ENCODE data around the gene SLC7A6OS. TPM values are rescaled to one million over a fixed set of nuclear protein-coding genes. Genes with fewer than 3 reads are reported as not detected.

SLC7A6OS gene
- total RNA-seq, 1 donor from 2014 or later, result 18.8 TPM

DNA sequence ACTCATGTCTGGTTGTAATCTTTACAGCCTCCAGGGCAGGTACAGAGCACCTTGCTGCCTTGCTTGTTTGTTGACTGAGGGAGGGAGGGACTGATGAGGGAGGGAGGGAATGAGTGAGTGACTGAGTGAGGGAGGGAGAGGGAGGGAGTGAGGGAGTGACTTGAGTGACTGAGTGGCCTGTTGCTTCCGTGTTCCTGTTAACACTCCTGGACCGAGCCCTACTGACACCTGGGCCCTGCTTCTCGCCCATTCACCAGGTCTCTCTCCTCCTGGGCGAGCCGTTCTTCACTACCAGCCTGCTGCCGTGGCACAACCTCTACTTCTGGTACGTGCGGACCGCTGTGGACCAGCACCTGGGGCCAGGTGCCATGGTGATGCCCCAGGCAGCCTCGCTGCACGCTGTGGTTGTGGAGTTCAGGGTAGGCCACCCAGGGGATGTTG is 41.3 kb upstream of the SLC7A6OS start:
- ATAC-seq, result peak; percentile 88
- H3K9me3 ChIP-seq, result no peaks in the 10 kb centered on the region
- TF ChIP-seq, protein P1, sequence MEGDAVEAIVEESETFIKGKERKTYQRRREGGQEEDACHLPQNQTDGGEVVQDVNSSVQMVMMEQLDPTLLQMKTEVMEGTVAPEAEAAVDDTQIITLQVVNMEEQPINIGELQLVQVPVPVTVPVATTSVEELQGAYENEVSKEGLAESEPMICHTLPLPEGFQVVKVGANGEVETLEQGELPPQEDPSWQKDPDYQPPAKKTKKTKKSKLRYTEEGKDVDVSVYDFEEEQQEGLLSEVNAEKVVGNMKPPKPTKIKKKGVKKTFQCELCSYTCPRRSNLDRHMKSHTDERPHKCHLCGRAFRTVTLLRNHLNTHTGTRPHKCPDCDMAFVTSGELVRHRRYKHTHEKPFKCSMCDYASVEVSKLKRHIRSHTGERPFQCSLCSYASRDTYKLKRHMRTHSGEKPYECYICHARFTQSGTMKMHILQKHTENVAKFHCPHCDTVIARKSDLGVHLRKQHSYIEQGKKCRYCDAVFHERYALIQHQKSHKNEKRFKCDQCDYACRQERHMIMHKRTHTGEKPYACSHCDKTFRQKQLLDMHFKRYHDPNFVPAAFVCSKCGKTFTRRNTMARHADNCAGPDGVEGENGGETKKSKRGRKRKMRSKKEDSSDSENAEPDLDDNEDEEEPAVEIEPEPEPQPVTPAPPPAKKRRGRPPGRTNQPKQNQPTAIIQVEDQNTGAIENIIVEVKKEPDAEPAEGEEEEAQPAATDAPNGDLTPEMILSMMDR (IDR thresholded peaks at IDR 0.05), result no peak
- H3K36me3 ChIP-seq, result peaks cover 87% of the 10 kb centered on the region
- no peak for DNase-seq
- no peak overlapping the region for H3K4me3 ChIP-seq
- H3K27me3 ChIP-seq, result no peaks in the 10 kb centered on the region
- no peak overlapping the region for H3K27ac ChIP-seq
- intact Hi-C loops (cut with DNase I), result no loop called here
- peaks cover 11% of the 10 kb centered on the region for H3K4me1 ChIP-seq

DNA sequence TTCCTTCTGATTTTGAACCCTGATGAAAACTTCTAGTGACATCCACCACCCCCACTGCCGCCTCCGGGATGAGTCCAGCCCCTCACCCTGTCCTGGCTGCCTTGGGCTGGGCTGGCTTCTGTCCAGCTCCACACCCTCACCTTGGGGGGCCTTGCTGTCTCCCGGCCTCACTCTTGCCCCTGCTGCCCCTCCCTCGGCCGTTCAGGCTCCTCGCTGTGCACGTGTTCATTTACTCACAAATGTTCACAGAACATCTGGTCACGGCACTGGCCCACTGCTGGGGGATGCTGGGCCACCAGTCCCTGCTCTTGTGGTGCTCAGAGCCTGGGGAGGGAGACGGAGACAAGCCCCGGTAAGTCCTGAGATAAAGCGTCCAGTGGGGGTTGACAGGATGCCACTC is 40.7 kb upstream of the SLC7A6OS start:
- Histone ChIP-seq H3K27me3 (no peaks in the 10 kb centered on the region), H3K36me3 (peaks cover 84% of the 10 kb centered on the region), H3K27ac (no peak overlapping the region), H3K9me3 (no peaks in the 10 kb centered on the region), H3K4me3 (no peak overlapping the region), H3K4me1 (peaks cover 11% of the 10 kb centered on the region)
- TF ChIP-seq, protein P1 (IDR thresholded peaks at IDR 0.05), result no peak
- DNase-seq (no peak), ATAC-seq (no peak)
- intact Hi-C loops (cut with DNase I), result no loop called here

DNA sequence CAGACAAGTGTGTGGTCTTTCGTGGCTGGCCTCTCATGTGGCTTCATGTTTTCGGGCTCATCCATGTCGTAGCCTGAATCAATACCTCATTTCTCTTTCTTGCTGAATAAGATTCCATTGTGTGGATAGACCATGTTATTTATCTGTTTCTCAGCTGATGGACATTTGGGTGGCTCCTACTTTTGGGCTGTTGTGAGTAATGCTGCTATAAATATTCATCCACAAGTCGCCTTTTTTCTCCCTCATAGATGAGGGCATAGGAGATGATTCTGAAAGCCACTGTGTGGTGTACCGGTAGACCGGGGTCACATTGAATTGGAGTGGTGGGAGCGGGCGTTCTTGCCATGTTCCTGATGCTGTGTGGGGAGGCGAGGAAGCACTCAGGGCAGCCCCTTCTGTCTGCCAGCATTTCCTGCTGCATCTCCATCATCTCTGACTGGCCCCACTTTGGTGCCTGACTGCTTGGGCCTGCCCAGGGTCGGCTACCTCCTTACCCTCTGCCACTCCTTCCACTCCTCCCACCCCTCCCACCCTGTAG is 40.1 kb upstream of the SLC7A6OS start:
- Histone ChIP-seq H3K9me3 (no peaks in the 10 kb centered on the region), H3K27me3 (no peaks in the 10 kb centered on the region), H3K36me3 (peaks cover 84% of the 10 kb centered on the region), H3K4me1 (peaks cover 8% of the 10 kb centered on the region), H3K27ac (no peak overlapping the region), H3K4me3 (no peak overlapping the region)
- intact Hi-C loops (cut with DNase I), result no loop called here
- TF ChIP-seq, protein P1 (IDR thresholded peaks at IDR 0.05), result no peak
- ATAC-seq (no peak), DNase-seq (no peak)

DNA sequence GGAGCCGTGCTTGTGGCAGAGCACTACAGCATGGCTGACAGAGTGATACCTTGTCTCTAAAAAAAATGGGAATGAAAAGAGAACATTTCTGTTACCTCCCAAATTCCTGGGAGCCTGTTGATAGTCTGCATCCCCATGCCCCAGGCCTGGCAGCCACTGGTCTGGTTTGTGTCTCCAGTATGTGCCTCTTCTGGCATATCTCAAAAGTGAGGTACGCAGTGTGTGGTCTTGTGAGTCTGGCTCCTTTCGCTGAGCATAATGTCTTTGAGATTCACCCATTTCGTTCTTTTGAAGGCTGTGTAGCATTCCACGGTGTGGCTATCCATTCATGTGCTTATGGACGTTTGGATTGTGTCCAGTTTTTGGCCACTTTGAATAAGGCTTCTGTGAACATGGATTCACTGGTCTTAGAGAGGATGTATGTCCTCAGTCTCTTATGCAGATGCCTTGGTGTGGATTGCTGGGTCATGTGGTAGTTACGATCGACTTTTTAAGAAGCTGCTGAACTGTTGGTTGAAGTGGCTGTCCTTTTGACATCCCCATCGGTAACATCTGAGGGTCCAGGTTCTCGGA is 39.2 kb upstream of the SLC7A6OS start:
- no peak for ATAC-seq
- DNase-seq, result no peak
- Histone ChIP-seq H3K27me3 (no peaks in the 10 kb centered on the region), H3K27ac (no peak overlapping the region), H3K9me3 (no peaks in the 10 kb centered on the region), H3K4me3 (no peak overlapping the region), H3K36me3 (peaks cover 87% of the 10 kb centered on the region), H3K4me1 (peaks cover 4% of the 10 kb centered on the region)
- intact Hi-C loops (cut with DNase I), result no loop called here
- TF ChIP-seq, protein P1 (IDR thresholded peaks at IDR 0.05), result no peak

DNA sequence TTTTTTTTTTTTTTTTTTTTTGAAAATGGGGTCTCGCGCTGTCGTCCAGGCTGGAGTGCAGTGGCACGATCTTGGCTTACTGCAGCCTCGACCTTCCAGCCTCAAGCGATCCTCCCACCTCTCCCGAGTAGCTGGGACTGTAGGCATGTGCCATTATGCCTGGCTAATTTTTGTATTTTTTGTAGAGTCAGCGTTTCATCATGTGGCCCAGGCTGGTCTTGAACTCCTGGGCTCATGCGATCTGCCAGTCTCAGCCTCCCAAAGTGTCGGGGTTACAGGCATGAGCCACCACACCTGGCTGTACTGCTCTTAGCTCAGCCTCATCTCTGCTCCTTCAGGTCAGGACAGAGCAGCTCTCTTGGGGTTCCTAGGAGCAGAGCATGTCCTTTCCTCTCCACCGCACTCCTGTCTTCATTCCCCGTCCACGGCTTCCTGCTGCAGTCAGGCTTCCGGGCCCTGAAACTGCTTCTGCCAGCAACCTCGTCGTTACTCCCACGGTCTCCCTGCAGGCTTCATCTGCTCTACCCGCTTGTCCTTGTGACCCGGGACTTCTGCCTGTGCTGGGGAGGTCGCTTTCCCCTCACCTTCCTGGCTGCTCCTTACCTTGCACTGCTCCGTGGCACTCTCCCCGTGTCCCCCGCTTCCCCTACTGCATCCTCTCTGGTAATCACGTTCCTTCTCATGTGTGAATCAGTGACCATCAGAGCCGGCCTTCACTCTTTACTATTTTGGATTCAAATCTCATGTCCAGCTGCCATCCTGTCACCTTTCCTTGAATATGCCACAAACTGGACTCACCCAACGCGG is 38.1 kb upstream of the SLC7A6OS start:
- Histone ChIP-seq H3K27ac (no peak overlapping the region), H3K36me3 (peaks cover 77% of the 10 kb centered on the region), H3K27me3 (no peaks in the 10 kb centered on the region), H3K4me1 (peaks cover 4% of the 10 kb centered on the region), H3K9me3 (no peaks in the 10 kb centered on the region), H3K4me3 (no peak overlapping the region)
- DNase-seq, result no peak
- intact Hi-C loops (cut with DNase I), result no loop called here
- ATAC-seq, result no peak
- TF ChIP-seq, protein P1 (IDR thresholded peaks at IDR 0.05), result no peak

Data from upper lobe of right lung (tissue), 1 donor.